Measurements from ENCODE around the gene CPXM1.
A peak's percentile ranks its signal among the peaks of the same experiment; 100 is the strongest.

Gene CPXM1

DNA sequence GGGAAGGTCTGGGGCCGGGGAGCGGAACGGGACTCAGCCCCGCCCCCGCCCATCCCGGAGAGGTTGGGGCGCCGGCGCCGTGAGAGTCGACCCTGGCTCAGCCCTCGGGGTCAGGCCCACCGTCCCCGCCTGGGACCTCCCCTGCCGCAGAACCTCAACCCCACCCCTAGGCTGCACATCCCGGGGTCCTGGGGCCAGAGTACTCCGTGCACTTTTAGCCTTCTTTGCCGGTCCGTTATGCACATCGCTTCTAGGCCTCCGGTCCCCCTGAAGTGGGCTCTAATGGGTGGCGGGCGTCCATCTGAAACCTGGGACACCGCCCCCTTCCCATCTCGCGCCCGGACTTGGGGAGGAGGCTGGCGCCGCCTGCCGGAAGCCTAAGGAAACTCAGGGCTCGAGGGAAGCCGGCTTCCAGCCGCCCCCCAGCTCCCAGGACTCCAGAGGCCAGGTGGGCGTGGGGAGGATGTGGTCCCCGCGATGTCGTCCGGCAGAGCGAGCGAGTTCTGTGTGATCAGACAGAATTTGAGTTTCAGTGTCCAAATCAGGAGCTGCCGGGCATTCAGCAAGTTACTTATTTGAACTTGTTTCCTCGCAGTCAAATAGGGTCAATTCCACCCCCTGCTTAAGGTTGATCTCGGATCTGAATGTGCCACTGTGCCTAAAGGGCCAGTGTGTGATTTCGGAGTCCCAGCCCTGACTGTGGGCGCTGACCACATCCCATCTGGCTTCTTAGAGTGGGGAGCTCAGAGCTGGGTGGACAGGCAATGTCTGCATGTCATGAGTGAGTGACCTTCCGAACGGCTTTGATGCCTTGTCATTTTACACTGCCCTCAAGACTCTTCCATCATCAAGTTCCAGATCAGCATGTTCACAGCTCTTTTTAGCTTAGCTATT, 47.6 kb downstream of the CPXM1 start:
- DNase-seq (ENCODE audit: low read depth), result peak; percentile 53
- peak overlapping the region; percentile 40 for H3K4me3 ChIP-seq (replicated peaks; ENCODE audit: low read depth, low read length)
- TF ChIP-seq, protein P1, sequence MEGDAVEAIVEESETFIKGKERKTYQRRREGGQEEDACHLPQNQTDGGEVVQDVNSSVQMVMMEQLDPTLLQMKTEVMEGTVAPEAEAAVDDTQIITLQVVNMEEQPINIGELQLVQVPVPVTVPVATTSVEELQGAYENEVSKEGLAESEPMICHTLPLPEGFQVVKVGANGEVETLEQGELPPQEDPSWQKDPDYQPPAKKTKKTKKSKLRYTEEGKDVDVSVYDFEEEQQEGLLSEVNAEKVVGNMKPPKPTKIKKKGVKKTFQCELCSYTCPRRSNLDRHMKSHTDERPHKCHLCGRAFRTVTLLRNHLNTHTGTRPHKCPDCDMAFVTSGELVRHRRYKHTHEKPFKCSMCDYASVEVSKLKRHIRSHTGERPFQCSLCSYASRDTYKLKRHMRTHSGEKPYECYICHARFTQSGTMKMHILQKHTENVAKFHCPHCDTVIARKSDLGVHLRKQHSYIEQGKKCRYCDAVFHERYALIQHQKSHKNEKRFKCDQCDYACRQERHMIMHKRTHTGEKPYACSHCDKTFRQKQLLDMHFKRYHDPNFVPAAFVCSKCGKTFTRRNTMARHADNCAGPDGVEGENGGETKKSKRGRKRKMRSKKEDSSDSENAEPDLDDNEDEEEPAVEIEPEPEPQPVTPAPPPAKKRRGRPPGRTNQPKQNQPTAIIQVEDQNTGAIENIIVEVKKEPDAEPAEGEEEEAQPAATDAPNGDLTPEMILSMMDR (IDR thresholded peaks at IDR 0.05; ENCODE audit: low read length, missing control alignments), result peak; percentile 70

DNA sequence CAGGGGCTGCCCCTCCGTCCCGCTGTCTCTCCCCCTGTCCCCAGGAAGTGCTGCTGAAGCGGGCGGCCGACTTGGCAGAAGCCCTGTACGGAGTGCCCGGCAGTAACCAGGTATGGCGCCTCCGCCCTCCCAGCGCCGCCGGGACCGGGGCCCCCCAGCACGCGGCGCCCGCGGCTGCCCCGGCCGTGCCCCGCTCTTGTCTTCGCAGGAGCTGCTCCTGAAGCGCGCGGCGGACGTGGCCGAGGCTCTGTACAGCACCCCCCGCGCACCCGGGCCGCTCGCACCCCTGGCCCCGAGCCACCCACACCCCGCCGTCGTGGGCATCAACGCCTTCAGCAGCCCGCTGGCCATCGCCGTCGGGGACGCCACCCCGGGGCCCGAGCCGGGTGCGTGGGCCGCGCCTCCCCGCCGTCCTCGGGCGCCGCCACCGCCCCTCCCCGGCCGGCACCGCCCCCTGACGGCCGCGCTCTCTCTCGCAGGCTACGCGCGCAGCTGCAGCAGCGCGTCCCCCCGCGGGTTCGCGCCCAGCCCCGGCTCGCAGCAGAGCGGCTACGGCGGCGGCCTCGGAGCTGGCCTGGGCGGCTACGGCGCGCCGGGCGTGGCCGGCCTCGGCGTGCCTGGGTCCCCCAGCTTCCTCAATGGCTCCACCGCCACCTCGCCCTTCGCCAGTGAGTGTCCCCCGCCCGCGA, 48.4 kb downstream of the CPXM1 start:
- peak; percentile 14 for DNase-seq (ENCODE audit: low read depth)
- peak overlapping the region; percentile 40 for H3K4me3 ChIP-seq (replicated peaks; ENCODE audit: low read depth, low read length)
- TF ChIP-seq, protein P1 (IDR thresholded peaks at IDR 0.05; ENCODE audit: low read length, missing control alignments), result no peak

DNA sequence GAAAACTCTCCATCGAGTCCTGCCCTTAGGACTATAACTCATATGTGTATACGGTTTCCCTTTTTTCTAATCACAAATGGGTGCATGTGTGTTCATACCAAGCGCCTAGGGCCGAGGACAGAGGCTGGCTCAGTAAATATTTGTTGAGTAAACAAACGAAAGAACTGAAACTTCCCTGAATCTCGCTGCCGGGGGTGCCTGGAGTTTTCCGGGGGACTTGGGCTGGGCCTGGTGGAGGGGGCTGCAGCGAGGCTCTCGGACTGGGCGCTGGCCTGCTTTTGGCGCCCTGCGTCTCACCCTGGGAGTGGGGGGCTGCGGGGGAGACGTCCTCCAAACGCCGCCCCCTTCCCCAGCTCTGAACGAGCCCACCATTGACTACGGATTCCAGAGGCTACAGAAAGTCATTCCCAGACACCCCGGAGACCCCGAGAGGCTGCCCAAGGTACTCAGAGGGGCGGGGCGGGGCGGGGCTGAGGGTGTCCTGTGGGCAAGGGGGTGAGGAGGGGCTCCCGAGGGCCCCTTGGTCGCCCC, 49.0 kb downstream of the CPXM1 start:
- peak overlapping the region; percentile 29 for H3K4me3 ChIP-seq (replicated peaks; ENCODE audit: low read depth, low read length)
- TF ChIP-seq, protein P1 (IDR thresholded peaks at IDR 0.05; ENCODE audit: low read length, missing control alignments), result no peak
- no peak for DNase-seq (ENCODE audit: low read depth)

DNA sequence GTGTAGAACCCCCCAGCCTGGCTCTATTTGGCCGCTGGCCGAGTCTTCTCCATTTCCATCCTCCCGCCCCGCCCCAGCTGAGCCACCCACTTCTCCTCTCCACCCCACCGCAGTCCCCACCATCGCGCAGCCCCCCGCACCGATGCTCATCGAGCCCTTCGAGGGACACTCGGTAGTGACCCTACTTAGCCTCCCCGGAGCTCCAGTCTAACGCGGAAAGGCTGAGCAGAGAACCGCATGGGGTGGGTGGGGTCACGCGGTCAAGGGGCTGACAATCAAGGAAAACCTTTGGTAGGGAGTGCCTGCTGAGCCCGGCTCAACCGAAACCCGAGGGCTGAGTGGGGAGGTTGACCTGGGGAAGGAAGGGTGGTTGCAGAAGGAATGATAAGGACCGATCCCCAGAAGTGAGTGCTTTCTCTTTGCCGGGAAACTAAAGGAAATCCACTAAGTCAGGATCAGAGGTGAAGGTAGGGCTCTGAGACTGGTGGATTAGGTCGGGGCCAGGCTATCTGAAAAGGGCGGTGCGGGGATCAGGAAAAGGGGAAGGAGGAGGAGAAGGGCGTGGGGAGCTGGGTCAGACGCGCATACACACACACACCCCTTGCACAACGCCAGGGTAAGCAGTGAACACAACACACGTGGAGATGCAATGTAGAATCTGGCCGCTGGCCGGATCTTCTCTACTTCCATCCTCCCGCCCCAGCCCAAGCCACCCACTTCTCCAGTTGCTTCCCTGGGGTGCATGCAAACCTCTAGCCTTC, 49.8 kb downstream of the CPXM1 start:
- no peak overlapping the region for H3K4me3 ChIP-seq (replicated peaks; ENCODE audit: low read depth, low read length)
- TF ChIP-seq, protein P1 (IDR thresholded peaks at IDR 0.05; ENCODE audit: low read length, missing control alignments), result no peak
- peak; percentile 57 for DNase-seq (ENCODE audit: low read depth)

DNA sequence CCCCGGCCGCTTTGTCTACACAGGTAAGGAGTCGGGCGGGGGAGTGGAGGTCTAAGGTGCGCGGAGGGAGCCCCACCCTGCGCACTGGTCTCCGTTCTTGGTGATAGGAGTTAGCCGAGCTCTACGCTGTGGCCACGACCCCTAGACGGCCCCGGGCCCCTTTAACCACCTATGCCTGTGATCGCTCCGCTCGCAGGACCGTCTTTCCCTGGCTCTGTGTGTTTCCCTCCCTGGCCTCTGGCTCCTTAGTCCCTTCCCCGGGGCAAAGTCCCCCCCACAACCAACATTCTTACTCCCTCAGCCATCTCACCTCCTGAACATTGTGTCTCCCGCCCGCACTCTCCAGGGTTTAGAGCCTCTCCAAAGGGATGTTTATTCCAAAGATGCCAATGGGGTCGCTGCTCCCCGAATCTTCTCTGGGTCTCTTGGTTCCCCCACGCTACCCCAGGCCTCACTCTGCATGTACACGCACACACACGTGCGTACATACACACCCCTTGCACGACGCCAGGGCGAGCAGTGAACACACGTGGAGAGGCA, 50.4 kb downstream of the CPXM1 start:
- TF ChIP-seq, protein P1 (IDR thresholded peaks at IDR 0.05; ENCODE audit: low read length, missing control alignments), result no peak
- no peak overlapping the region for H3K4me3 ChIP-seq (replicated peaks; ENCODE audit: low read depth, low read length)
- DNase-seq (ENCODE audit: low read depth), result no peak

DNA sequence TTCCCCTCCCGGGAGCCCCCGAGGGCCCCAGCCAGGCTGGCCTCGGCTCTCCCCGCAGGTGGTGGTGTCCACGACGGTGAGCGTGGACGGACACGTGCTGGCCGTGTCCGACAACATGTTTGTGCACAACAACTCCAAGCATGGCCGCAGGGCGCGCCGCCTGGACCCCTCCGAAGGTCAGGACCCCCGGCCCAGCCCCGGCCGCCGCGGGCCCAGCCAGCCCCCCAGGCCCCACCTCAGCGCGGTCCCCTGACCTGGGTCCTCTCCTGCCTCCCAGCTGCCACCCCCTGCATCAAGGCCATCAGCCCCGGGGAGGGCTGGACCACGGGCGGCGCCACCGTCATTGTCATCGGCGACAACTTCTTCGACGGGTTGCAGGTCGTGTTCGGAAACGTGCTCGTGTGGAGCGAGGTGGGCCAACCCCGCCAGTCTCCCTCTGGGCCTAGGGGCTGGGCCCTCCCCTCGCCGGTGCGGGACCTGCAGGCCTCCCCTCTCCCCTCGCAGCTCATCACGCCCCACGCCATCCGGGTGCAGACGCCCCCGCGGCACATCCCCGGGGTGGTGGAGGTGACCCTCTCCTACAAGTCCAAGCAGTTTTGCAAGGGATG, 51.0 kb downstream of the CPXM1 start:
- TF ChIP-seq, protein P1 (IDR thresholded peaks at IDR 0.05; ENCODE audit: low read length, missing control alignments), result no peak
- no peak for DNase-seq (ENCODE audit: low read depth)
- no peak overlapping the region for H3K4me3 ChIP-seq (replicated peaks; ENCODE audit: low read depth, low read length)

All from fibroblast of pulmonary artery (primary cell).